Caco-2 (cell line): ENCODE data around the gene TJAP1. TPM values are rescaled to one million over a fixed set of nuclear protein-coding genes. Genes with fewer than 3 reads are reported as not detected.
A peak's percentile ranks its signal among the peaks of the same experiment; 100 is the strongest.

Source experiments
- BruUV-seq: library from RNA; stranded (reverse); fragments of 400-500 nt; replicated peaks from 2 replicates; lab custom pipeline; 2021; lab: Mats Ljungman, UMichigan
- CTCF ChIA-PET: fragments of 300-600 bp; sonication (Branson Sonifier 250); formaldehyde crosslinking; loops from one replicate; lab custom pipeline; 2022; ENCODE audit warnings: antibody characterized with exemption; lab: Charles Lee
- POLR2A ChIA-PET: fragments of 300-600 bp; sonication (Branson Sonifier 250); formaldehyde crosslinking; loops from one replicate; lab custom pipeline; 2022; ENCODE audit warnings: antibody characterized with exemption; lab: Charles Lee
- DNase-seq, 2 experiments: peaks; one replicate each; pipeline versions ENCODE4 v3.0.0 to v3.0.0-alpha.2; 2020 to 2022
- H3K27me3 ChIP-seq: replicated peaks from 2 replicates; pipeline ENCODE4 v1.6.0; 2011; ENCODE audit warnings: low read length; ENCODE audit not compliant: control insufficient read depth, insufficient read depth
- H3K36me3 ChIP-seq: 2 replicates; pipeline ENCODE4 v1.5.1; 2011; ENCODE audit warnings: low read length; ENCODE audit not compliant: control insufficient read depth, insufficient read depth
- H3K4me1 ChIP-seq: fragments of 250-450 bp; sonication (Bioruptor Pico); 2 replicates; pipeline ENCODE4 v1.5.1; 2020; ENCODE audit warnings: mild to moderate bottlenecking
- H3K4me3 ChIP-seq: 2 replicates; pipeline ENCODE4 v1.5.1; 2011; ENCODE audit warnings: low read depth, mild to moderate bottlenecking, control low read depth, low read length
- H3K9me3 ChIP-seq: fragments of 250-450 bp; sonication (Bioruptor Pico); 2 replicates; pipeline ENCODE4 v1.5.1; 2020; ENCODE audit warnings: mild to moderate bottlenecking, moderate library complexity
- H3K27ac Mint-ChIP-seq: one replicate; pipeline ENCODE4 v1.8.0; 2022; ENCODE audit warnings: mixed read lengths; ENCODE audit not compliant: unreplicated experiment
- H3K27me3 Mint-ChIP-seq: one replicate; pipeline ENCODE4 v1.8.0; 2022; ENCODE audit warnings: mixed read lengths; ENCODE audit not compliant: insufficient read depth, unreplicated experiment
- H3K36me3 Mint-ChIP-seq: one replicate; pipeline ENCODE4 v1.8.0; 2022; ENCODE audit warnings: mild to moderate bottlenecking, mixed read lengths; ENCODE audit not compliant: insufficient read depth, unreplicated experiment
- H3K4me1 Mint-ChIP-seq: one replicate; pipeline ENCODE4 v1.8.0; 2022; ENCODE audit warnings: low read depth, mixed read lengths; ENCODE audit not compliant: unreplicated experiment
- H3K4me3 Mint-ChIP-seq: one replicate; pipeline ENCODE4 v1.8.0; 2022; ENCODE audit warnings: mild to moderate bottlenecking, moderate library complexity, mixed read lengths; ENCODE audit not compliant: unreplicated experiment
- H3K9me3 Mint-ChIP-seq: one replicate; pipeline ENCODE4 v1.8.0; 2022; ENCODE audit warnings: mixed read lengths; ENCODE audit not compliant: unreplicated experiment
- CTCF ChIP-seq, 2 experiments: fragments of 200-600 bp in 1 of 2; IDR thresholded peaks; 1 replicate in 1 of 2; 2 replicates in 1 of 2; pipeline versions ENCODE4 v1.5.1 to v1.8.0; 2011 to 2022; ENCODE audit warnings: antibody characterized with exemption in 1 of 2, control low read depth in 1 of 2, inconsistent platforms in 1 of 2, low read depth in 1 of 2, low read length in 1 of 2, mild to moderate bottlenecking in 1 of 2, moderate library complexity in 1 of 2; ENCODE audit not compliant: insufficient read depth in 1 of 2, severe bottlenecking in 1 of 2, unreplicated experiment in 1 of 2
- intact Hi-C: fragments of 100-400 bp; cut with micrococcal nuclease; formaldehyde crosslinking; loops from one replicate; pipeline ENCODE4 v1.10.0; 2022; ENCODE audit not compliant: unreplicated experiment
- total RNA-seq: library from RNA; stranded (reverse); gene quantifications from 2 replicates; pipeline ENCODE4 v1.2.3, GENCODE V29; 2022

Gene TJAP1
- total RNA-seq, 1 experiment from 2014 or later, result 34.0 TPM

DNA sequence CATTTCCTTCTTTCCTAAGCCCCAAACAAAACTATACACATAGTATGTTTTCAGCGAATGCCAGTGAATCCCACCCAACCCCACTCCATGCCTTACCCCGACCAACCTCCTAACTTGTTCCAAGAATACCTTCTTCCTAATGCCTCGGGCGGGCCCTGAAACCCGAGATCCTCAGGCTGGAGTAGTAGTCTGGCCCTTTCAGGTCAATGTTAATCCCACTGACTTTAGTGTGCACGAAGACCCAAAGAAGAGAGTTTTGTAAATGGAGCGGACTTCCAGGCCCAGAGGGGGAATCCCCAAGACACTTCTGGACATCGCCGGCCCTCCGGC lies 39.0 kb downstream of the TJAP1 start:
- peaks cover 32% of the 10 kb centered on the region for H3K36me3 Mint-ChIP-seq

GRCh38 chr6:43516697-43517504 lies 39.5 kb downstream of the TJAP1 start, which contains the start of the genes POLR1C and YIPF3:
POLR1C (plus strand) TSS chr6:43517089; CDS start chr6:43517110, 21 bp downstream.
YIPF3 (minus strand) TSS chr6:43516926; CDS start chr6:43516807, 119 bp downstream.
- peak; percentile 97 for DNase-seq
- H3K27me3 ChIP-seq, result no peaks in the 10 kb centered on the region
- peak within 1 kb of the TSS; percentile 51 for H3K4me3 ChIP-seq
- H3K9me3 ChIP-seq, result no peaks in the 10 kb centered on the region
- Mint-ChIP-seq H3K9me3 (no peaks in the 10 kb centered on the region), H3K4me3 (no peak within 1 kb of the TSS), H3K27ac (no peak within 1 kb of the TSS), H3K27me3 (no peaks in the 10 kb centered on the region), H3K4me1 (peaks cover 6% of the 10 kb centered on the region), H3K36me3 (peaks cover 27% of the 10 kb centered on the region)
- TF ChIP-seq CTCF (IDR thresholded peaks at IDR 0.05; ENCODE audit: insufficient read depth in 1 of 2, low read depth in 1 of 2, low read length in 1 of 2, severe bottlenecking in 1 of 2, unreplicated experiment in 1 of 2), result no peak
- intact Hi-C loops, result no loop called here
- H3K4me1 ChIP-seq, result 0 out of 2 replicates have a peak, but pooled peaks cover 7% of the 10 kb centered on the region
- TSS peak; percentile 66 for BruUV-seq
- peaks cover 3% of the 10 kb centered on the region for H3K36me3 ChIP-seq
- ChIA-PET CTCF (interaction anchor here (1.2 kb wide), 1 partner anchor 10 kb away, joined by 8 read pairs; no protein-coding TSS in a partner anchor), POLR2A (interaction anchor here (0.6 to 1.3 kb wide), 5 partner anchors 9 to 235 kb away, joined by 3 to 6 read pairs (median 3); no protein-coding TSS in a partner anchor)

More for the DNA sequence above, 39.0 kb downstream of the TJAP1 start:
- Histone ChIP-seq H3K27me3 (no peaks in the 10 kb centered on the region), H3K36me3 (peaks cover 3% of the 10 kb centered on the region), H3K4me3 (peak overlapping the region; percentile 51), H3K4me1 (0 out of 2 replicates have a peak, but pooled peaks cover 7% of the 10 kb centered on the region), H3K9me3 (no peaks in the 10 kb centered on the region)
- H3K27ac Mint-ChIP-seq, result no peak overlapping the region
- CTCF ChIA-PET, result interaction anchor here (1.2 kb wide), 1 partner anchor 10 kb away, joined by 8 read pairs; no protein-coding TSS in a partner anchor
- intact Hi-C loops, result no loop called here
- DNase-seq, result no peak
- no peak for TF ChIP-seq CTCF (IDR thresholded peaks at IDR 0.05; ENCODE audit: insufficient read depth in 1 of 2, low read depth in 1 of 2, low read length in 1 of 2, severe bottlenecking in 1 of 2, unreplicated experiment in 1 of 2)
- H3K9me3 Mint-ChIP-seq, result no peaks in the 10 kb centered on the region
- peaks cover 6% of the 10 kb centered on the region for H3K4me1 Mint-ChIP-seq
- H3K4me3 Mint-ChIP-seq, result no peak overlapping the region
- no peaks in the 10 kb centered on the region for H3K27me3 Mint-ChIP-seq
- no TSS peak for BruUV-seq
- POLR2A ChIA-PET, result interaction anchor here (0.6 to 1.3 kb wide), 5 partner anchors 9 to 234 kb away, joined by 3 to 6 read pairs (median 3); no protein-coding TSS in a partner anchor

- Histone ChIP-seq H3K4me1 (0 out of 2 replicates have a peak, but pooled peaks cover 7% of the 10 kb centered on the region), H3K27me3 (no peaks in the 10 kb centered on the region), H3K4me3 (peak overlapping the region; percentile 51), H3K9me3 (no peaks in the 10 kb centered on the region), H3K36me3 (peaks cover 3% of the 10 kb centered on the region)
- H3K9me3 Mint-ChIP-seq, result no peaks in the 10 kb centered on the region
- no peak for TF ChIP-seq CTCF (IDR thresholded peaks at IDR 0.05; ENCODE audit: insufficient read depth in 1 of 2, low read depth in 1 of 2, low read length in 1 of 2, severe bottlenecking in 1 of 2, unreplicated experiment in 1 of 2)
- CTCF ChIA-PET, result no interaction called here
- POLR2A ChIA-PET, result interaction anchor here (1.3 kb wide), 1 partner anchor 8 kb away, joined by 5 read pairs; no protein-coding TSS in a partner anchor
- BruUV-seq, result no TSS peak
- no peaks in the 10 kb centered on the region for H3K27me3 Mint-ChIP-seq
- no peak for DNase-seq
- intact Hi-C loops, result no loop called here
- H3K4me3 Mint-ChIP-seq, result no peak overlapping the region
- H3K27ac Mint-ChIP-seq, result no peak overlapping the region
- peaks cover 6% of the 10 kb centered on the region for H3K4me1 Mint-ChIP-seq
- peaks cover 23% of the 10 kb centered on the region for H3K36me3 Mint-ChIP-seq
Observed at GRCh38 chr6:43517505-43518357, 40.4 kb downstream of the TJAP1 start.
